ENCODE data around the gene ARL15. TPM values are rescaled to one million over a fixed set of nuclear protein-coding genes. Genes with fewer than 3 reads are reported as not detected.
"Not testable (repeated sequence)": the region's sequence is repeated elsewhere in the genome, so short reads cannot be mapped to it uniquely, and the experiment has no call there.

The ARL15 gene
- total RNA-seq, 1 donor from 2014 or later, result 16.9 TPM

- no peak for DNase-seq (ENCODE audit: extremely low spot score, unreplicated experiment)
- Mint-ChIP-seq H3K27ac (no peak overlapping the region), H3K27me3 (no peaks in the 10 kb centered on the region), H3K36me3 (peaks cover 3% of the 10 kb centered on the region), H3K9me3 (no peaks in the 10 kb centered on the region), H3K4me1 (ENCODE audit: unreplicated experiment) (no peaks in the 10 kb centered on the region), H3K4me3 (no peak overlapping the region)
- TF ChIP-seq CTCF (conservative IDR thresholded peaks at IDR 0.05), result no peak
Measured at GRCh38 chr5:53983568-53984460, 326.6 kb downstream of the ARL15 start.

- H3K4me3 Mint-ChIP-seq; H3K36me3 Mint-ChIP-seq; H3K27ac Mint-ChIP-seq; H3K27me3 Mint-ChIP-seq; DNase-seq (ENCODE audit: extremely low spot score, unreplicated experiment); H3K4me1 Mint-ChIP-seq (ENCODE audit: unreplicated experiment); H3K9me3 Mint-ChIP-seq: not testable (repeated sequence)
Measured at GRCh38 chr5:53982319-53982718, 328.1 kb downstream of the ARL15 start.

GRCh38 chr5:53980061-53980460 lies 330.3 kb downstream of the ARL15 start:
- H3K9me3 Mint-ChIP-seq, result peaks cover 10% of the 10 kb centered on the region
- H3K4me3 Mint-ChIP-seq, result no peak overlapping the region
- TF ChIP-seq CTCF (conservative IDR thresholded peaks at IDR 0.05), result no peak
- H3K4me1 Mint-ChIP-seq (ENCODE audit: unreplicated experiment), result no peaks in the 10 kb centered on the region
- peaks cover 8% of the 10 kb centered on the region for H3K36me3 Mint-ChIP-seq
- no peak for DNase-seq (ENCODE audit: extremely low spot score, unreplicated experiment)
- H3K27me3 Mint-ChIP-seq, result no peaks in the 10 kb centered on the region
- no peak overlapping the region for H3K27ac Mint-ChIP-seq

- no peak overlapping the region for H3K27ac Mint-ChIP-seq
- H3K27me3 Mint-ChIP-seq, result no peaks in the 10 kb centered on the region
- DNase-seq (ENCODE audit: extremely low spot score, unreplicated experiment), result no peak
- peaks cover 10% of the 10 kb centered on the region for H3K9me3 Mint-ChIP-seq
- no peak overlapping the region for H3K4me3 Mint-ChIP-seq
- H3K36me3 Mint-ChIP-seq, result peaks cover 5% of the 10 kb centered on the region
- TF ChIP-seq CTCF (conservative IDR thresholded peaks at IDR 0.05), result no peak
- no peaks in the 10 kb centered on the region for H3K4me1 Mint-ChIP-seq (ENCODE audit: unreplicated experiment)
Measured at GRCh38 chr5:53974021-53974420, 336.4 kb downstream of the ARL15 start.

- H3K36me3 Mint-ChIP-seq, result peaks cover 5% of the 10 kb centered on the region
- no peak for DNase-seq (ENCODE audit: extremely low spot score, unreplicated experiment)
- no peaks in the 10 kb centered on the region for H3K4me1 Mint-ChIP-seq (ENCODE audit: unreplicated experiment)
- peaks cover 10% of the 10 kb centered on the region for H3K9me3 Mint-ChIP-seq
- TF ChIP-seq CTCF (conservative IDR thresholded peaks at IDR 0.05), result no peak
- no peak overlapping the region for H3K27ac Mint-ChIP-seq
- no peaks in the 10 kb centered on the region for H3K27me3 Mint-ChIP-seq
- no peak overlapping the region for H3K4me3 Mint-ChIP-seq
Measured at GRCh38 chr5:53972314-53972713, 338.1 kb downstream of the ARL15 start.

- Mint-ChIP-seq H3K9me3 (peaks cover 8% of the 10 kb centered on the region), H3K27me3 (no peaks in the 10 kb centered on the region), H3K27ac (no peak overlapping the region)
Measured at GRCh38 chr5:53971551-53971950, 338.8 kb downstream of the ARL15 start.

More at GRCh38 chr5:53971551-53971950, 338.8 kb downstream of the ARL15 start:
- DNase-seq (ENCODE audit: extremely low spot score, unreplicated experiment), result no peak
- H3K36me3 Mint-ChIP-seq, result peaks cover 3% of the 10 kb centered on the region
- no peak for TF ChIP-seq CTCF (conservative IDR thresholded peaks at IDR 0.05)
- H3K4me3 Mint-ChIP-seq, result no peak overlapping the region
- H3K4me1 Mint-ChIP-seq (ENCODE audit: unreplicated experiment), result no peaks in the 10 kb centered on the region
